Activated naive CD8-positive, alpha-beta T cell treated with anti-CD3 and anti-CD28 coated beads for 36 hours (primary cell): ENCODE results near the gene RGS3. TPM values are rescaled to one million over a fixed set of nuclear protein-coding genes. Genes with fewer than 3 reads are reported as not detected.

Experiments used
- DNase-seq: peaks from one replicate; pipeline ENCODE4 v3.0.0; 2021
- H3K27ac Mint-ChIP-seq: one replicate; pipeline ENCODE4 v1.8.0; 2022; ENCODE audit warnings: mild to moderate bottlenecking, moderate library complexity, mixed read lengths
- H3K27me3 Mint-ChIP-seq: one replicate; pipeline ENCODE4 v1.8.0; 2022; ENCODE audit warnings: mild to moderate bottlenecking, mixed read lengths
- H3K36me3 Mint-ChIP-seq: one replicate; pipeline ENCODE4 v1.8.0; 2021; ENCODE audit warnings: mild to moderate bottlenecking, mixed read lengths
- H3K4me1 Mint-ChIP-seq: one replicate; pipeline ENCODE4 v1.8.0; 2021; ENCODE audit warnings: mixed read lengths
- H3K4me3 Mint-ChIP-seq: one replicate; pipeline ENCODE4 v1.8.0; 2022; ENCODE audit warnings: mild to moderate bottlenecking, moderate library complexity, mixed read lengths
- H3K9me3 Mint-ChIP-seq: one replicate; pipeline ENCODE4 v1.8.0; 2022; ENCODE audit warnings: mixed read lengths
- total RNA-seq, 2 experiments: library from RNA; stranded (reverse); gene quantifications; one replicate each; pipeline ENCODE4 v1.2.3, GENCODE V29; 2021

RGS3 gene
- total RNA-seq, 2 experiments from 2014 or later: 61.7 to 65.0 TPM

GRCh38 chr9:113624721-113625120, 161.2 kb downstream of the RGS3 start:
- DNase-seq: no peak
- Mint-ChIP-seq H3K4me3 (no peak overlapping the region), H3K9me3 (no peaks in the 10 kb centered on the region), H3K4me1 (peaks cover 29% of the 10 kb centered on the region), H3K27me3 (no peaks in the 10 kb centered on the region), H3K27ac (no peak overlapping the region), H3K36me3 (no peaks in the 10 kb centered on the region)

GRCh38 chr9:113625486-113625885, 162.0 kb downstream of the RGS3 start:
- H3K4me3 Mint-ChIP-seq: no peak overlapping the region
- H3K27ac Mint-ChIP-seq: no peak overlapping the region
- H3K9me3 Mint-ChIP-seq: no peaks in the 10 kb centered on the region
- H3K4me1 Mint-ChIP-seq: peaks cover 26% of the 10 kb centered on the region
- no peak for DNase-seq
- no peaks in the 10 kb centered on the region for H3K27me3 Mint-ChIP-seq
- no peaks in the 10 kb centered on the region for H3K36me3 Mint-ChIP-seq

- no peak overlapping the region for H3K27ac Mint-ChIP-seq
- DNase-seq: no peak
- H3K36me3 Mint-ChIP-seq: no peaks in the 10 kb centered on the region
- H3K27me3 Mint-ChIP-seq: no peaks in the 10 kb centered on the region
- no peaks in the 10 kb centered on the region for H3K9me3 Mint-ChIP-seq
- no peak overlapping the region for H3K4me3 Mint-ChIP-seq
- H3K4me1 Mint-ChIP-seq: peaks cover 17% of the 10 kb centered on the region
These were observed 163.4 kb downstream of the RGS3 start for GRCh38 chr9:113626735-113627495.

- DNase-seq: no peak
- Mint-ChIP-seq H3K27ac (no peak overlapping the region), H3K36me3 (no peaks in the 10 kb centered on the region), H3K4me1 (peaks cover 2% of the 10 kb centered on the region), H3K27me3 (peaks cover 5% of the 10 kb centered on the region), H3K9me3 (no peaks in the 10 kb centered on the region), H3K4me3 (no peak overlapping the region)
These were observed 165.1 kb downstream of the RGS3 start for GRCh38 chr9:113628621-113629020.

- no peak overlapping the region for H3K27ac Mint-ChIP-seq
- peaks cover 5% of the 10 kb centered on the region for H3K27me3 Mint-ChIP-seq
- no peaks in the 10 kb centered on the region for H3K9me3 Mint-ChIP-seq
- no peak overlapping the region for H3K4me3 Mint-ChIP-seq
- no peaks in the 10 kb centered on the region for H3K4me1 Mint-ChIP-seq
- no peak for DNase-seq
- no peaks in the 10 kb centered on the region for H3K36me3 Mint-ChIP-seq
These were observed 167.0 kb downstream of the RGS3 start for GRCh38 chr9:113630386-113631136.

GRCh38 chr9:113631137-113631765, 167.7 kb downstream of the RGS3 start:
- peaks cover 5% of the 10 kb centered on the region for H3K27me3 Mint-ChIP-seq
- H3K36me3 Mint-ChIP-seq: no peaks in the 10 kb centered on the region
- H3K4me3 Mint-ChIP-seq: no peak overlapping the region
- no peak overlapping the region for H3K27ac Mint-ChIP-seq
- no peaks in the 10 kb centered on the region for H3K4me1 Mint-ChIP-seq
- no peak for DNase-seq
- no peaks in the 10 kb centered on the region for H3K9me3 Mint-ChIP-seq

GRCh38 chr9:113631871-113632665, 168.5 kb downstream of the RGS3 start:
- no peak overlapping the region for H3K4me3 Mint-ChIP-seq
- H3K4me1 Mint-ChIP-seq: no peaks in the 10 kb centered on the region
- DNase-seq: no peak
- no peaks in the 10 kb centered on the region for H3K36me3 Mint-ChIP-seq
- H3K9me3 Mint-ChIP-seq: no peaks in the 10 kb centered on the region
- no peak overlapping the region for H3K27ac Mint-ChIP-seq
- peaks cover 5% of the 10 kb centered on the region for H3K27me3 Mint-ChIP-seq

GRCh38 chr9:113632776-113633590, 169.5 kb downstream of the RGS3 start:
- no peaks in the 10 kb centered on the region for H3K4me1 Mint-ChIP-seq
- H3K9me3 Mint-ChIP-seq: no peaks in the 10 kb centered on the region
- peaks cover 5% of the 10 kb centered on the region for H3K27me3 Mint-ChIP-seq
- H3K4me3 Mint-ChIP-seq: no peak overlapping the region
- H3K27ac Mint-ChIP-seq: no peak overlapping the region
- no peaks in the 10 kb centered on the region for H3K36me3 Mint-ChIP-seq
- DNase-seq: peak; percentile 33

- H3K27me3 Mint-ChIP-seq: peaks cover 5% of the 10 kb centered on the region
- H3K9me3 Mint-ChIP-seq: no peaks in the 10 kb centered on the region
- no peaks in the 10 kb centered on the region for H3K36me3 Mint-ChIP-seq
- no peak overlapping the region for H3K4me3 Mint-ChIP-seq
- DNase-seq: no peak
- no peaks in the 10 kb centered on the region for H3K4me1 Mint-ChIP-seq
- no peak overlapping the region for H3K27ac Mint-ChIP-seq
These were observed 170.5 kb downstream of the RGS3 start for GRCh38 chr9:113633782-113634595.

- Mint-ChIP-seq H3K27me3 (peaks cover 5% of the 10 kb centered on the region), H3K36me3 (no peaks in the 10 kb centered on the region), H3K4me1 (no peaks in the 10 kb centered on the region), H3K9me3 (no peaks in the 10 kb centered on the region), H3K4me3 (no peak overlapping the region), H3K27ac (no peak overlapping the region)
- no peak for DNase-seq
These were observed 171.3 kb downstream of the RGS3 start for GRCh38 chr9:113634596-113635515.

- no peak overlapping the region for H3K27ac Mint-ChIP-seq
- no peaks in the 10 kb centered on the region for H3K36me3 Mint-ChIP-seq
- peaks cover 5% of the 10 kb centered on the region for H3K27me3 Mint-ChIP-seq
- no peaks in the 10 kb centered on the region for H3K9me3 Mint-ChIP-seq
- H3K4me1 Mint-ChIP-seq: no peaks in the 10 kb centered on the region
- H3K4me3 Mint-ChIP-seq: no peak overlapping the region
- DNase-seq: no peak
These were observed 172.1 kb downstream of the RGS3 start for GRCh38 chr9:113635586-113635985.

- Mint-ChIP-seq H3K27ac (no peak overlapping the region), H3K9me3 (no peaks in the 10 kb centered on the region), H3K27me3 (peaks cover 5% of the 10 kb centered on the region), H3K36me3 (no peaks in the 10 kb centered on the region), H3K4me3 (no peak overlapping the region), H3K4me1 (no peaks in the 10 kb centered on the region)
- no peak for DNase-seq
These were observed 172.6 kb downstream of the RGS3 start for GRCh38 chr9:113636165-113636564.

- Mint-ChIP-seq H3K36me3 (no peaks in the 10 kb centered on the region), H3K27me3 (peaks cover 5% of the 10 kb centered on the region), H3K4me3 (no peak overlapping the region), H3K27ac (no peak overlapping the region), H3K9me3 (peaks cover 2% of the 10 kb centered on the region), H3K4me1 (no peaks in the 10 kb centered on the region)
- DNase-seq: no peak
These were observed 173.2 kb downstream of the RGS3 start for GRCh38 chr9:113636693-113637092.
